ENCODE results near the gene LOXL4.

Gene LOXL4

DNA sequence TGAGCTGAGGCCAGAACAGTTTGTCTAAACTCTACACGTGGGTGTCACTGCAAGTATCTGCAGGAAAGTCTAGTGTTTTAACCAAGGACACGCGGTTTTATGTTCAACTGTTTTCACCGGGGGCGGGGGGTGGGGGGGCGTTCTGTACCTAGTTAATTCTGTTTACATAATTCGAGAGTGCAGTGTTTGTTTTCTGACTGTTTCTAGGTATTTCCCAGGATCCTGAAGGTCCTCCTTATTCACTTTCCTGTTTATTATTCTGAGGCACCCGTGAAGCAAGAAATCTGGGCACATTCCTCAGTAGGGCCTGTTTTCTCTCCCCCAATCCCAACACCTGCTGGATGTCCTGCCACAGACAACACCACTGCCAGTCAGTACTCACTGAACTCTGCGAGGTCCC is 7.6 kb downstream of the LOXL4 start:
- H3K4me3 ChIP-seq (ENCODE audit: low read length), result no peak overlapping the region
- no peak for DNase-seq (ENCODE audit: low read depth)
- TF ChIP-seq, protein P1, sequence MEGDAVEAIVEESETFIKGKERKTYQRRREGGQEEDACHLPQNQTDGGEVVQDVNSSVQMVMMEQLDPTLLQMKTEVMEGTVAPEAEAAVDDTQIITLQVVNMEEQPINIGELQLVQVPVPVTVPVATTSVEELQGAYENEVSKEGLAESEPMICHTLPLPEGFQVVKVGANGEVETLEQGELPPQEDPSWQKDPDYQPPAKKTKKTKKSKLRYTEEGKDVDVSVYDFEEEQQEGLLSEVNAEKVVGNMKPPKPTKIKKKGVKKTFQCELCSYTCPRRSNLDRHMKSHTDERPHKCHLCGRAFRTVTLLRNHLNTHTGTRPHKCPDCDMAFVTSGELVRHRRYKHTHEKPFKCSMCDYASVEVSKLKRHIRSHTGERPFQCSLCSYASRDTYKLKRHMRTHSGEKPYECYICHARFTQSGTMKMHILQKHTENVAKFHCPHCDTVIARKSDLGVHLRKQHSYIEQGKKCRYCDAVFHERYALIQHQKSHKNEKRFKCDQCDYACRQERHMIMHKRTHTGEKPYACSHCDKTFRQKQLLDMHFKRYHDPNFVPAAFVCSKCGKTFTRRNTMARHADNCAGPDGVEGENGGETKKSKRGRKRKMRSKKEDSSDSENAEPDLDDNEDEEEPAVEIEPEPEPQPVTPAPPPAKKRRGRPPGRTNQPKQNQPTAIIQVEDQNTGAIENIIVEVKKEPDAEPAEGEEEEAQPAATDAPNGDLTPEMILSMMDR (IDR thresholded peaks at IDR 0.05; ENCODE audit: insufficient read depth, low read depth, low read length, missing control alignments), result no peak

DNA sequence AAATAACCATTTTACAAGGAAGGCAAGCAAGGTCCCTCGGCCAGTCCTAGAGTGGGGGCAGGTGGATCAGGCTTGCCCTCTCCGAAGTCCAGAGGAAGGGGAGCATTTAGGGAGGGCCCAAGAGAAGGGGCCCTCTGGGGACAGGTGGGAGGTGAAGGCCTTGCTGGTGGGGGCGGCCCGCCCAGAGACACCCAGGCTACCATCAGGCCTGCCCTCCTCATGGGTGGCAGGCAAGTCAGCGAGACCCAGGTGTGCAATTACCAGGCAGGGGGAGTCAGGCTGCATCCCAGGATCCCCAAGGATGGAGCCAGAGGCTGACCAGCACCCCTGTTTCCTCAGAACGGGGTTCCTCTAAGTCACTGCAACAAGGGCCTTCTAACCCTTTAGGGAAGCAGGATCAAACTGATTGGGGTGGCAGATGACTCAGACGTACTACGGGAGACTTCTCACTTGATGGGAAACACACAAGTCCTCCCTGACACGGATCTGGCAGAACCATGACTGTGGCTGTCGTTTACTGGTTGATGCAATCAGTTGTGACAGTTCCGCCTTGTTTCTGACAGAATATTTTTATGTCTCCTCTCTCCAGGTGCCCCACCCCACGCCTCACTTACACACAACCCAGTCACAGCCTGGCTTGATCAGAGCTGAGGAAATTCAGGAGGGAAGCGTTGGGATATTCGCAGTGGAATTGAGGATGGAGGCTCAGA is 8.2 kb downstream of the LOXL4 start:
- TF ChIP-seq, protein P1 (IDR thresholded peaks at IDR 0.05; ENCODE audit: insufficient read depth, low read depth, low read length, missing control alignments), result no peak
- no peak overlapping the region for H3K4me3 ChIP-seq (ENCODE audit: low read length)
- DNase-seq (ENCODE audit: low read depth), result peak; percentile 52

DNA sequence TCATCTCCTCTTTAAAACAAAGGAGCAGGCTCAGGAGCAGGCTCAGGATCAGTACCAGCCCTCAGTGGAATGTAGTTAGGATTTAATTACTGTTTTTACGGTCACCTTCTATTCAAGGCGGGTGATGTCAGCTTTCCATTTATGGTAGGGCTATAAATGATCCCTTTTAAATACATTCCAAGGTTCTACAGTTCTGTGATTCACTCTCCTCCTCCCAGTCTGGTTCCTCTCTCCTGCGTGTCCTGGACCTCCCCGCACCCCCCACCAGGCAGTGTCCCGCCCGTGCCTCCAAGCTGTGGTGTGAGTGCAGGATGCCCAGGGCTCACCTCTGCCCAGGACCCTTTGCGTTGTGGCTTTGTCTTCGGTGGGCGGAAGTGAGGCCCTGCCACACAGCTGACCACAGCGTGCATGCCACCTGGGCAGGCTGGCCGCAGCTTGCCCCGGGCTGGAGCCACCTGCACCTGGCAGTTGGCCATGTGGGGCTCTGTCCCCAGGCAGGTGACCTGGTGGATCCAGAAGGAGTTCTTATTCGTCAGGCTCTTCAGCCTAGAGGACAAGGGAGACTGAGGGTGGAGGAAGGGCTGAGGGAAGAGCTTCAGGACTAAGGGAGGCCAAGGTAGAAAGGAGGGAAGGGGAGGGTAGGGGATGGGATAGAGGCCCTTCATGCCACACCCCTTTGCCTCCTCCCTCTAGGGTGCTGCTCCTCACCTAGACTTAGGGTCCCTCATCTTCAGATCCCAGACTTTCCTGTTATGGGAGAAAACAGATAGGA is 9.1 kb downstream of the LOXL4 start:
- TF ChIP-seq, protein P1 (IDR thresholded peaks at IDR 0.05; ENCODE audit: insufficient read depth, low read depth, low read length, missing control alignments), result no peak
- H3K4me3 ChIP-seq (ENCODE audit: low read length), result no peak overlapping the region
- no peak for DNase-seq (ENCODE audit: low read depth)

DNA sequence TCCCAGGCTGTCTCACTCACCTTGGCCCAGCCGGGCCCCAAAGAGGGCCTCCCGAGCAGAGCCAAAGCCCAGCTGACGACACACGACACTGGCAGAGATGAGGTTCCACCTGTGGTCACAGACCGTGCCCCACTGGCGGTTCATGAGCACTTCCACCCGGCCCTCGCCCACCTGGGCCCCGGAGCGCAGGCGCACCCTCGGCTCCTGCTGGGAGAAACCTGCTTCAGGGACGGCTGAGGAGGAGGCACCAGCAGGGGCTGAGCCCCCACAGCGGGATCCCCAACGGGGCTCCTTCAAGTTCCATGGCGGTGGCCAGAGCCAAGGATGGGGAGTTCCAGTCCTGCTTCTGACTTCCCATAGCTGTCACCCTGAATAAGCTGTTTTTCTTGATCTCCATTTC is 10.0 kb downstream of the LOXL4 start:
- no peak for DNase-seq (ENCODE audit: low read depth)
- TF ChIP-seq, protein P1 (IDR thresholded peaks at IDR 0.05; ENCODE audit: insufficient read depth, low read depth, low read length, missing control alignments), result no peak
- no peak overlapping the region for H3K4me3 ChIP-seq (ENCODE audit: low read length)

DNA sequence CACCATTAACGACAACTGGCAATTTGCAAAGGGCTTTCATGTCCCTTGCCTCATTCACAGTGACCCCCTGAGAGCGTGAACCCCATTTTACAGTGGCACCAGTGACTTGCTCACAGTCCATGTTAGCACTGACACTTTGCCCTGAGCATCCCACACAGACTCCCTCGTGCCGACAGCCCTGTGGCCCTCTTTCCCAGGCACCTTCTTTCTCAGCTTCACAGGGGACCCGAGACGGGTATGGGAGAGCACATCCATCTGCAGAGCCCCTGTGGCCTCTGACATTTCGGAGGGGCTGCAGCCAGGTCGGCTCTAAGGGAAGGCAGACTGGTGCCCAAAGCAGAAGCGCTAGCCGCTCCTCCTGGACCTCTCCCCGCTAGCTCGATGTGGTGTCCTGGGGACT is 10.8 kb downstream of the LOXL4 start:
- H3K4me3 ChIP-seq (ENCODE audit: low read length), result no peak overlapping the region
- TF ChIP-seq, protein P1 (IDR thresholded peaks at IDR 0.05; ENCODE audit: insufficient read depth, low read depth, low read length, missing control alignments), result no peak
- DNase-seq (ENCODE audit: low read depth), result no peak

DNA sequence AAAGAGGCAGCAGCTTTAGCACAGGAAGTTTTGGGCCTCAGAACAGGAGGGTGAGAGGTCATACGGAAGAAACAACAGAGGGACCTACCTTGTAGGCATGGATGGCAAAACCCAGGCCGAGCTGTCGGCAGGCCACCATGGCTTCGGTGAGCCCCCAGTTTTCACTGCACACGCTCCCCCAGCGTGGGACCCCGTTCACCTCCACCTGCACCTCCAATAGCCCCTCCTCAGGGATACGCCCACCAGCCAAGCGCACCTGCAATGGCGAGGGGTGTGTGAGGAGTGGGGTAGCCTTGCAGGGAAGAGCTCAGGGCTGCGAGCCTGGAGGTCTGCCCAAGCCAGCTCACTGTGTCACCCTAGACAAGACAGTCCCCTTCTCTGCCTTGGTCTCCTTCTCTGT is 11.3 kb downstream of the LOXL4 start:
- H3K4me3 ChIP-seq (ENCODE audit: low read length), result no peak overlapping the region
- TF ChIP-seq, protein P1 (IDR thresholded peaks at IDR 0.05; ENCODE audit: insufficient read depth, low read depth, low read length, missing control alignments), result no peak
- DNase-seq (ENCODE audit: low read depth), result no peak
